ENCODE results near the gene ATAD3A. TPM values are rescaled to one million over a fixed set of nuclear protein-coding genes. Genes with fewer than 3 reads are reported as not detected.
"Not testable (repeated sequence)": the region's sequence is repeated elsewhere in the genome, so short reads cannot be mapped to it uniquely, and the experiment has no call there.

ATAD3A gene
- total and polyA plus RNA-seq, 2 experiments from 2014 or later: 36.5 to 80.3 TPM

GRCh38 chr1:1517973-1518620 is 6.1 kb downstream of the ATAD3A start:
- no peaks in the 10 kb centered on the region for H3F3A ChIP-seq (replicated peaks; ENCODE audit: low read depth)
- no peak overlapping the region for H3K4me3 ChIP-seq
- no peak overlapping the region for H3K27ac ChIP-seq (ENCODE audit: low read depth)
- no peaks in the 10 kb centered on the region; the same call in 1 of the 2 replicates for H4K20me1 ChIP-seq (replicated peaks; ENCODE audit: insufficient read depth)
- Mint-ChIP-seq H3K27ac (no peak overlapping the region), H3K9me3 (no peaks in the 10 kb centered on the region), H3K36me3 (ENCODE audit: low read depth) (peaks cover 28% of the 10 kb centered on the region), H3K4me1 (peaks cover 3% of the 10 kb centered on the region; the same call in 1 of the 3 replicates), H3K4me3 (no peak overlapping the region), H3K27me3 (ENCODE audit: insufficient read depth, low read depth, poor library complexity) (peaks cover 7% of the 10 kb centered on the region)
- peaks cover 15% of the 10 kb centered on the region for H3K79me2 ChIP-seq (replicated peaks; ENCODE audit: insufficient read depth)
- no peak overlapping the region for H3K4me2 ChIP-seq
- no peak overlapping the region for H2AFZ ChIP-seq
- peaks cover 5% of the 10 kb centered on the region for H3K36me3 ChIP-seq (ENCODE audit: insufficient read depth)
- H3K9me2 ChIP-seq (ENCODE audit: insufficient read depth): no peaks in the 10 kb centered on the region
- H3K4me1 ChIP-seq (ENCODE audit: insufficient read depth): no peaks in the 10 kb centered on the region
- no peak for TF ChIP-seq REST (IDR thresholded peaks at IDR 0.05; ENCODE audit: unreplicated experiment)
- ATAC-seq (no peak), DNase-seq (ENCODE audit: low spot score) (no peak)
- H3K27me3 ChIP-seq (ENCODE audit: insufficient read depth): no peaks in the 10 kb centered on the region

GRCh38 chr1:1518621-1519007 is 6.7 kb downstream of the ATAD3A start:
- not testable (repeated sequence) for H3K9me3 Mint-ChIP-seq; H2AFZ ChIP-seq; H3K36me3 ChIP-seq (ENCODE audit: insufficient read depth); H3K4me3 ChIP-seq; H3K27ac ChIP-seq (ENCODE audit: low read depth); H4K20me1 ChIP-seq (replicated peaks; ENCODE audit: insufficient read depth); H3K27ac Mint-ChIP-seq; H3K9me2 ChIP-seq (ENCODE audit: insufficient read depth); H3K27me3 Mint-ChIP-seq (ENCODE audit: insufficient read depth, low read depth, poor library complexity); H3K27me3 ChIP-seq (ENCODE audit: insufficient read depth); H3K4me1 ChIP-seq (ENCODE audit: insufficient read depth); H3K4me3 Mint-ChIP-seq; H3F3A ChIP-seq (replicated peaks; ENCODE audit: low read depth); H3K4me2 ChIP-seq; ATAC-seq; H3K4me1 Mint-ChIP-seq; DNase-seq (ENCODE audit: low spot score)
- H3K79me2 ChIP-seq (replicated peaks; ENCODE audit: insufficient read depth): peaks cover 12% of the 10 kb centered on the region
- H3K36me3 Mint-ChIP-seq (ENCODE audit: low read depth): peaks cover 28% of the 10 kb centered on the region

- H3K36me3 Mint-ChIP-seq (ENCODE audit: low read depth): peaks cover 28% of the 10 kb centered on the region
Observed at GRCh38 chr1:1519805-1520505, 8.0 kb downstream of the ATAD3A start.

More at GRCh38 chr1:1519805-1520505, 8.0 kb downstream of the ATAD3A start:
- not testable (repeated sequence) for H3K27ac ChIP-seq (ENCODE audit: low read depth); H3K79me2 ChIP-seq (replicated peaks; ENCODE audit: insufficient read depth); H3K4me3 Mint-ChIP-seq; H3F3A ChIP-seq (replicated peaks; ENCODE audit: low read depth); DNase-seq (ENCODE audit: low spot score); H3K4me1 ChIP-seq (ENCODE audit: insufficient read depth); H3K27ac Mint-ChIP-seq; H3K9me3 Mint-ChIP-seq; ATAC-seq; H3K36me3 ChIP-seq (ENCODE audit: insufficient read depth); H3K27me3 ChIP-seq (ENCODE audit: insufficient read depth); H2AFZ ChIP-seq; H4K20me1 ChIP-seq (replicated peaks; ENCODE audit: insufficient read depth); H3K27me3 Mint-ChIP-seq (ENCODE audit: insufficient read depth, low read depth, poor library complexity); H3K9me2 ChIP-seq (ENCODE audit: insufficient read depth); H3K4me3 ChIP-seq; H3K4me1 Mint-ChIP-seq; H3K4me2 ChIP-seq
- TF ChIP-seq EZH2phosphoT487 (IDR thresholded peaks at IDR 0.05; ENCODE audit: unreplicated experiment): peak; percentile 42

Data from GM23338 (cell line).